ENCODE measurements around the gene EP400.

The EP400 gene

DNA sequence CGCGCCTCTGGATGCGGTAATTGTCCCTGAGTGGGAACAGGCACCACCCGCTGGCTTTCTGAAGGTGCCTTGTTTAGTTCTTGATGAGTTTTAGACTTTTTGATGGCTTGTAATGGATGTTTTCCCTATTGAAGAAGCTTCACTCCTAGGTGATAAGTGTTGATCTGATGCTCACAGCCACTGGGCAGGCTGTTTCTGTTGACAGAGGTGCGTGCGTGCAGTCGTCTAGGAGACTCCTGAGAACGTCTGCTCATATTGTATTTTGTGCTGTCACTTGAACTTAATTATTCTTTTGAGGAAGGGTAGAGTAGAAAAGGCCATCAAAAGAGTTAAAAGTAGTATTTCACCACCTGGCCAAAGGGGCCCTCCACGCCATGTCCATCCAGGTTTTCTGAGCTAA is 70.5 kb downstream of the EP400 start:
- DNase-seq = no peak

DNA sequence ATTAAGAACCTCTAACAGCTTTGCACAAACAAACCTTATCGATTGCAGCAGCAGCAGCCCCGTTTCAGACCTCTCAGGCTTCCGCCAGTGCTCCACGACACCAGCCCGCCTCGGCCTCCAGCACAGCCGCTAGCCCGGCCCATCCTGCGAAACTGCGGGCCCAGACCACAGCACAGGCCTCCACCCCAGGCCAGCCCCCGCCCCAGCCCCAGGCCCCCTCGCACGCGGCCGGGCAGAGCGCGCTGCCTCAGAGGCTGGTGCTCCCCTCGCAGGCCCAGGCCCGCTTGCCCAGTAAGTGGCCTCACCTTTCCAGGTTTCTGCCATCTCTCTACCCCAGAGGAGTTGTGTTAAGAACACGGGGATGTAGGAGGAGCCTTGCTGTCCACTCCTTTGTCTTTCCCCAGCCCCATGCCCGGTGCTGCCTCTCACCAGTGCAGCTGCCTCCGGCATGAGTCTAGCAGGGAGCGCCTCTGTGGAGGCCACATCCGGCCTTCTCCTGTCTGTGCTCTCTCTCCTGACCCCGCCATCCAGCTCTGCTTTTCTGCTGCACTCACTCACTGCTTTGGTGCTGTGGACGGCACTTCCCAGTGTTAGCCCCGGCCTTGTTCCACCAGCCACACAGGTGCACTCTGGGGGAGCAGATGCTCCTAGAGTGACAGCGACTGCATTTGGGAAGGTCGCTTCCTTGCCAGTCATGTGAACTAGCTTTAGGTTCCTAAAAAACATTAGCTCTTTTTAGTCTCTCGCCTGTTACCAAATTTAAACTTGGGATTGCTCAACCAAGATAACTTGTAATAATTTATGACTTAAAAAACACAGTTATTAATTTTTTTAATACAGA is 71.5 kb downstream of the EP400 start:
- no peak for DNase-seq

DNA sequence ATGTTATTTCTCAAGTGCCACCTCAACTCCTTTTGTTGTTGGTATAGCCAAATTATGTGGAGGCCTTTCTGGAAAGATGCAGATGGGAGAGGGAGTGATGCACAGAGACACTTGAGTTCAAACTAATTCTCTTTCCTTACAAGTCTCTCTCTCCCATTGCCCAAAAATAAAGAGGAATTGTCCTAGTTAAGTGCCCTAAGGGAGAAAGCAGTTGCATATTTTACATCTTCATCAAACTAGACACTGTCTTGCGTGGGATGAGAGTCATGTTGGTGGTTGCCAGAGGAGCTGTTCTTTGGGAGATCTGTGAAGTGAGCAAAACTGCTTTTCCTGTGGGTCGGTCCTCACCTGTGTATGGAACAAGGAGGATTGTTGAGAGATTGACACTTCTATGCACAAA is 72.2 kb downstream of the EP400 start:
- DNase-seq = no peak

DNA sequence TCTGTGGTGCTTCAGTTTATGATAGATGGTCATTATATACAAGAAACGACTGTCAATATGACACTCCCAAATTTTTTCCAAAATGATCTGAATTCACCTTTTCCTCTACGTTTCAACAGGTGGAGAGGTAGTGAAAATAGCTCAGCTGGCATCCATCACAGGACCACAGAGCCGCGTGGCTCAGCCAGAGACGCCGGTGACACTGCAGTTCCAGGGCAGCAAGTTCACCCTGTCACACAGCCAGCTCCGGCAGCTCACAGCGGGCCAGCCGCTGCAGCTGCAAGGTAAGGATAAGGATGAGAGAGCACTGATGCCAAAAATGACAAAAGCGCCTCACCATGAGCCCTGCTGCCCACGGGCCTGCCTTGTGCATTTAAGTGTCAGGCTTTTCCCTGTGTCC is 73.9 kb downstream of the EP400 start:
- no peak for DNase-seq

DNA sequence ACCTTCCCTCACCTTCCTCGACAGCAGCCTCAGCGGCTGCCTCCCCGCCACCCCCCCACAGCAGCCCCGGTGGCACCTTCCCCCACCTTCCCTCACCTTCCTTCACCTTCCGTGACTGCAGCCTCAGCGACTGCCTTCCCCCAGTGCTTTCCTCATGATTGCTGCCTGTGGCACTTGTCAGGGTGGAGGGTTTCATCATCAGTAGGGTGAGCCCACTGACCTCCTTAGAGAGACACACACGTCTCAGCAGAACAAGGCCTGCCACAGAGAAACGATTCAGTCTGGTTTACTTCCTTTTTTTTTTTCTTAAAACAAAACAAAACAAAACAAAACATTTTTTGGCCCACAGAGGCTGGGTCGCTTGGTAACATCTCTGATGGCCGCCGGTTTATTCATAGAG is 75.0 kb downstream of the EP400 start:
- no peak for DNase-seq

DNA sequence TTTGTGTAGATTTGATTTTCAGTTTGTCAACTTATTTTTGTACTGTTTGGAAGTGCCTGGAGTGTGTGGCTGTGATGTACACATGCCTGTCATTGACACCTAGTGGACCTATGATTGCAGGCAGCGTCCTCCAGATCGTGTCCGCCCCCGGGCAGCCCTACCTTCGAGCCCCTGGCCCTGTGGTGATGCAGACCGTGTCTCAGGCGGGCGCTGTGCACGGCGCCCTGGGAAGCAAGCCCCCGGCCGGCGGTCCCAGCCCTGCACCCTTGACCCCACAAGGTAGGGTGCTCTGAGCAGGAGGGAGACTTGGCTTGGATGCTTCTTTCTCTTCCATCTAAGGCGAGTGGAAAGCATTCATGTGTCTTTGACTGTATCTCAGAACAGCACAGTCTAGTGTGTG is 75.8 kb downstream of the EP400 start:
- no peak for DNase-seq

DNA sequence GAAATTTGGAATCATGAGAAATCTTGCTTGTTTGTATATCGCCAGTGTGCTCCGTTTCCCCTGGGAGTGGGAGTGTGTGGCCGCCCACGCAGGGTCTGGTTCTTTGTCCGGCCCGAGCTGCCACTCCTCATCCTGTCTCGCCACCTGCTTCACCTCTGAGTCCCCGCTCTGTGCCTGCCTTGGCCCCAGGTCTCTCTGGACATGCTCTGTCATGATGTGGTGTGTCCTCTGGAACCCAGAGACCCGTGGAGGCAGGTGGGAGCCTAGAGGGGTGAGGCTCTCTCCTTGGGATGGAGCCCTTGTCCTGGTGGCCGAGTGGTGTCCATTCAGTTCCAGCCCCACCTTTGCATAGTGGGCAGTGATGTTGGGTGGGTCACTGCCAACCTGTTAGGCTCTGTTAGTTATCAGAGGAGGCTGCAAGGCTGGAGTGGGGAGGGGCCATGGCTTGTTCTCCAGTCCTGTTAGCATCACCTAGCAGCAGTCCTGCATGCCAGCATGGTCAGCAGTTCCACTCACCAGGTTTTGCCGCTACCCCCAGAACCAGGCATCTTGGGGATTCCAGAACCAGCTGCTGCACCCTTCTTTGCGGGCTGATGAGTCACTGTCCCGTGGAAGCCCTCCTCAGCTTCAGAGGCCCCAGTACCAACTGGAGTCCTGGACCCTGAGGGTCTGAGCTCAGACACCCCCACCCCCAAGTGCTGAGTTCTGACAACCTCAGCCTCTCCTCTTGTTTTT is 76.5 kb downstream of the EP400 start:
- no peak for DNase-seq

DNA sequence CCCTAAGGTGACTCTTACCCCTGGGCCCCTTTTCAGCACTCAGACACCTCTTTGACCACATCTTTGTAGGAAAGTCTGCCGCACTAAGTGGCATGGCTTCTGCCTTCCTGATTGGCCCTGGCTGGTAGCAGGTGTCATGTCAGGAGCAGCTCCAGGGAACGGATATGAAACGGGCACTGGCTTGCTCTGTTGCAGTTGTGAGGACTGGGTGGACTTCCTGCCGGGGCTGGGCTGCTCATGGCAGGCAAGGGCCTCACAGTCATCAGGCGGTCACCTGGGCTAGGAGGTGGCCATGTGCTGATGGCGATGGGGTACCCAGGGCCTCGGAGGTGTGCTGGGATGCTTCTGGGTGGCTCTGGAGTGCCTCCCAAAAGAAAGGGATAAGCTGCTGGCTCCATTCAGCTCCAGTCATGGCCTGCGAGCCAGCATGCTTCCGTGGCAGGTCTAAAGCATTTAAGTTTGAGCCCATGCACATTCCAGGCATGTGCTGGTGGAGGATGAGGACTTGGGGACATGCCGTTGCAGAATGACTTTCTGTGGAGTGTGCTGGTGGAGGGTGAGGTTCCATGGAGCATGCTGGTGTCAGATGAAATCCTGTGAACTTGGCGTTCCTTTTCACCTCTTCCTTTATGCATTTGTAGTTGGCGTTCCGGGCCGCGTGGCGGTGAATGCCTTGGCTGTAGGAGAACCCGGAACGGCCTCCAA is 77.2 kb downstream of the EP400 start:
- DNase-seq = no peak

DNA sequence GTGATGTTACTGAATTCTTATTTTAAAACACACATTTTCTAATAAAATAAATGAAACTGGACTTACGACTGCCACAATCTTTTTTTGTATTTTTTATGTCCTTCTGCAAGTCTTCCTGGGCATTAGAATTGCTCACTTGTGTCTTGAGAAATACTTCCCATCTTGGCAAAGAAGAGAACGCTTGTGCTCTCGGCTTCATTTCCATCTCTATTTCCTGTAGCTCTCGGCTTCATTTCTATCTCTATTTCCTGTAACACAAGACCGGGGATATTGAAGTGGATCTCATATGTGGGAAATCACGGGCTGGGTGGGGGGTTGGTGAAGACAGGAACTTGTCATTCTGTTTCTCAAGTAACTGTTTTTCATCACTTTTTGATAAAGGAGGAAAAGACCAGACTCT is 77.9 kb downstream of the EP400 start:
- DNase-seq = no peak

DNA sequence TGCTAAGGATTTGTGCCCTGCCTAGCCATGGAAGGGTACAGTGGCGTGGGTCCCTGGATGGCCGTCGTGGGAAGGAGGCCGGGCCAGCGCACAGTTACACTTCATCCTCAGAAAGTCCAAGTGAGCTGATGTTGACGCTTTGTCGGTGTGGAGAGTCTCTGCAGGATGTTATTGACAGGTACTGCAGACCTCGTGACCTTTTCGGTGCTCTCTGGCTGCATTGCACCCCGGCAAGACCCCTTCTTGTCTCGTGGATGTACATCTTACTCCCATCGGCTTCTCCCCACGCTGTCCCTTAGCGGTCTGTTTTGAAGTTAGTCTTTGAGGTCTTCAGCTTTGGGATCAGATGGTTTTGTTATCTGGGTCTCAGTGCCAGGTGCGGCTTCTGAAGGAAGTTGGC is 78.4 kb downstream of the EP400 start:
- DNase-seq = no peak

DNA sequence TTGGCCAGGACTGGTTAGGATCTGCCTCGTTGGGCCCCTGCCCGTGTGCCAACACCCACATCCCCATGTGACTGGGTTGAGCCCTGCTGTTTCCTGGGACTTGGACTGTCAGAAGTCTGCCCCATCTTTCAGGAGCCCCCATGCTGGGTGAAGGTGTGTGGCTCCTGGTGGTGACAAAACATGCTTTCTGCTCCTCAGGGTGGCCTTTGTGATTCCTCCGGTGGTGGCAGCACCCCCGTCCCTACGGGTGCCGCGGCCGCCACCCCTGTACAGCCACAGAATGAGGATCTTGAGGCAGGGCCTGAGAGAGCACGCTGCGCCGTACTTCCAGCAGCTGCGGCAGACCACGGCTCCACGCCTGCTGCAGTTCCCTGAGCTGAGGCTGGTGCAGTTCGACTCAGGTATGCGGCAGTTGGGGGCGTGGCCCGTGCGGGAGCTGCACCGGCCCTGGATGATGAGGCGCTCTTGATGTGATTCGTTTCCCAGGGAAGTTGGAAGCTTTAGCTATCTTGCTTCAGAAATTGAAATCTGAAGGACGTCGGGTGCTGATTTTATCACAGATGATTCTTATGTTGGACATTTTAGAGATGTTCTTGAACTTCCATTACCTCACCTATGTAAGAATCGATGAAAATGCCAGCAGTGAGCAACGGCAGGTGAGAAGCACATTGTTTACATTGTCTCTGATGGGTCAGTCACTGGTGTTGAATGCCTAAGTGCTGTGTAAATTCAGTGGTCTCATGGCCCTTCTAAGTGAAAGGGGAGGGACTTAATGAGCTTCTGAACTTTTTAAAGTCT is 80.0 kb downstream of the EP400 start:
- DNase-seq = no peak

DNA sequence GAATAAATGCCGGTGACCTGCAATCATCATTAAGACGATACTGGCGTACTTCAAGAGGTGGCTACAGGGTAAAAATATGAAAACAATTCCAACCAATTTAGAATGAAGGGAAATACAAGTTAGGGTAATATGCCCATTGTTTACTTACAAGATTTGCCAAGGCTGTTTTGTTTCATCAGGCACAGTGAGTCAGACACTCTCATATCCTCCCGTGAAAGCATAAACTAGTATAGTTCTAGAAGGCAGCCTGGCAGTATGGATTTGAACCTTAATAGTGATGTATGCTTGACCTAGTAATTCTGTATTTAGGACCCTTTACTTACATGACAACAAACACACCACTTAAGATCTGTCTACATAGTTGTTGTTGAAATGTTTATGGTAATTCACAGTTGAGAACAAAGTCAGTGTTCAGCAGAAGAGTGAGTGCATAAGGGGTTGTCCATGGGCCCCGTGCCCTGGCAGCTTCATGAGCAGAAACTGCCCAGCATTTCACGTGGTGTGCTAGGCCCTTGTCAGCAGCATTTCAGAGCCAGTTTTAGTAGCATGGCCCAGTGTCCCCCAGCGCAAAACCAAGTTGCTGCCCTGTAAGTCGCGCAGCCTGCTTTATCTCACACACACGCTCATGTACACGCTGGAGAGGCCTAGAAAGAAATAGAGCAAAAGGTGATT is 80.8 kb downstream of the EP400 start:
- DNase-seq = no peak

DNA sequence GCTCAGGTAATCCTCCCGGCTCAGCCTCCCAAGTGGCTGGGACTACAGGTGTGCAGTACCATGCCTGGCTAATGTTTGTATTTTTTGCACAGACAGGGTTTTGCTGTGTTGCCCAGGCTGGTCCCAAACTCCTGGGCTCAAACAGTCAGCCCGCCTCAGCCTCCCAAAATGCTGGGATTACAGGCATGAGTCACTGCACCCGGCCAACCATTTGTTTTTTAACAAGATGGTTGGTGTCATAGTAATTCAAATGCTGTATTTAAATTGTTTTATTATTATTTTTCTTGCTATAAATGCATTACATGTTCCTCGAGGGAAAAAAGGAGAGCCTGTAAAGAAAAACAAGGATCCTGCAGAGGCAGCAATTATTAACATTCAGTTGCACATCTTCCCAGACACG is 83.9 kb downstream of the EP400 start:
- DNase-seq = no peak

DNA sequence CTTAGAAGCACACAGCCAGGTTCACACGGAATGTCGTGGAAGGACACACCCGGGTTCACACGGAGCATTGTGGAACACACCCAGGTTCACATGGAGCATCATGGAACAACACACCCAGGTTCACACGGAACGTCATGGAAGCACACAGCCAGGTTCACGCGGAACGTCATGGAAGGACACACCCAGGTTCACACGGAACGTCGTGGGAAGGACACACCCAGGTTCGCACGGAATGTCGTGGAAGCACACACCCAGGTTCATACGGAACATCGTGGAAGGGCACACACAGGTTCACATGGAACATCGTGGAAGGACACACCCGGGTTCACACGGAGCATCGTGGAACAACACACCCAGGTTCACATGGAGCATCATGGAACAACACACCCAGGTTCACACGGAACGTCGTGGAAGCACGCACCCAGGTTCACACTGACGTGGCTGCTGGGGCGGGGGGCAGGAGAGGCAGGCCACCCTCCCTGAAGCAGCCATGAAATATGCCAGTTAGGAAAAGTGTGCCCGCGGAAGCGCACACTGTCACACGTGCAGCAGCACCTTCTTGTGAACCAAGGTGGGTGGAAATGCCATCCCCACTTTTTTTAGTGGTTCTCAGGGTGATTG is 86.4 kb downstream of the EP400 start:
- DNase-seq = no peak

DNA sequence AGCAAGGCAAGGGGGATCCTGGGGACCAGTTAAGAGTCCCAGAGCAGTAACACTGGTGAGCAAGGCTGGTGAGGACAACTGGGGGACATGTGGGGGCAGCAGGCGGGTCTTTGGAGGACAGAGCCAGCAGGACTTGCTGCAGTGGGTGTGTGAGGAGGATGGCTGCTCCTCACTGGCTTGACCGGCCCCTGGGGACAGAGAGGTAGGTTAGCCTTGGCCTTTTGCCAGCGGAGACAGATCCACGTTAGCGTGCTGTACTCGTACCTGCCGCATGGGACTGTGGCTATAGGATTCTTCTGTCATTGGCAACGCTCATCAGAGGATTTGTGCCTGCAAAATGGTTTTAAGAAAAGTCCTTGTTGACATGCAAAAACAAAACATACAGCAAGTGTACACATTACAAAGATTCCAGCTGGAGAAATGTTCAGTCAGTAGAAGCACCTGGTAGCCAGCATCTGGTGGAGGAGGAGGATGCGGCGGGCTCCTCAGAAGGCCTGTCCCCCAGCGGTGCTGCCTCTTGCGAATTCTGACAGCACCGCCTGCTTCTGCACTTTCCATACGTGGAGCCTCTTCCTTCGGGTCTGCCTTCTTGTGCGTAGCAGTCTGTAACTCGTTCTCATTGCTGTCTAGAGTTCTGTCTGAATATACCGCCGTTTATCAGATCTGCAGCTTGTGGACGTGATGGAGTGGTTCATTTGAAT is 91.3 kb downstream of the EP400 start:
- DNase-seq = no peak

DNA sequence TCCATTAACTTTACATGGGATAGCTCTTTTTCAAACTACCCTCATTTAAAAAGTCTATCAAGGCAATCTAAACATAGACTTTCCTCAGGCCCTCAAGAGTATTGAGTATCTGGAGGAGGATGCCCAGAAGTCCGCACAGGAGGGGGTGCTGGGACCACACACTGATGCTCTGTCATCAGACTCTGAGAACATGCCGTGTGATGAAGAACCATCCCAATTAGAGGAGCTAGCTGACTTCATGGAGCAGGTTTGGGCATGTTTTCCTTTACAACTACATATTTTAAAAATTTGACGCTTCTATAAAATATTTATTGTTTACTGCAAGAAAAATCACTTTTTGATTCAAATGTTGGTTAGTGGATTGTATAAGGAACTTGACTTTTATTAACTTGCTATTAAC is 93.5 kb downstream of the EP400 start:
- DNase-seq = no peak

DNA sequence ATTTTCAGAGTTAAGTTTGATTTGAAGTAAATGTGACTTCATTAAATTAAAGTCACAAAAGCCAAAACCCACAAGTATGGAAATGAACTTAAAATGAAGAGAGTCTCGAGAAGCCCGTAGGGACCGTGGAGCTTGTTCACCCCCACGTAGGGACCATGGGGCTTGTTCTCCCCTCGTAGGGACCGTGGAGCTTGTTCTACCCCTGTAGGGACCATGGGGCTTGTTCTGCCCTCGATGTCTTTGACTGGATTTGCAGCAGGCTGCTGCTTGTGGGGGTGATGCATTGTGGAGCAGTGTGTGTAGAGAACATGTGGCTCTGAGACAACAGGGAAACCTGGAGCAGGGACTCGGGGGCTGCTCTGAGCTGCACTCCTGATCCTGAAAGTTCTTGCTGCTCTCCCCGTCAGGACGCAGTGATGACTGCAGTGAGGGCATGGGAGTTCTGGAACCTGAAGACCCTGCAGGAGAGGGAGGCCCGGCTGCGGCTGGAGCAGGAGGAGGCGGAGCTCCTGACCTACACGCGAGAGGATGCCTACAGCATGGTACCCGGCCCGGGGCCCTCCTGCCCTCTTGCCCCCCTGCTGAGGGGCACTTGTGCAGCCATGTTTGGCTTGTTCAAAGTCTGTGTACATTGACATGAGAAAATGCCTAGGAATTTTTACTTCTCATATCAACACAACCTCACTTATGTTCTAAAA is 94.2 kb downstream of the EP400 start:
- no peak for DNase-seq

DNA sequence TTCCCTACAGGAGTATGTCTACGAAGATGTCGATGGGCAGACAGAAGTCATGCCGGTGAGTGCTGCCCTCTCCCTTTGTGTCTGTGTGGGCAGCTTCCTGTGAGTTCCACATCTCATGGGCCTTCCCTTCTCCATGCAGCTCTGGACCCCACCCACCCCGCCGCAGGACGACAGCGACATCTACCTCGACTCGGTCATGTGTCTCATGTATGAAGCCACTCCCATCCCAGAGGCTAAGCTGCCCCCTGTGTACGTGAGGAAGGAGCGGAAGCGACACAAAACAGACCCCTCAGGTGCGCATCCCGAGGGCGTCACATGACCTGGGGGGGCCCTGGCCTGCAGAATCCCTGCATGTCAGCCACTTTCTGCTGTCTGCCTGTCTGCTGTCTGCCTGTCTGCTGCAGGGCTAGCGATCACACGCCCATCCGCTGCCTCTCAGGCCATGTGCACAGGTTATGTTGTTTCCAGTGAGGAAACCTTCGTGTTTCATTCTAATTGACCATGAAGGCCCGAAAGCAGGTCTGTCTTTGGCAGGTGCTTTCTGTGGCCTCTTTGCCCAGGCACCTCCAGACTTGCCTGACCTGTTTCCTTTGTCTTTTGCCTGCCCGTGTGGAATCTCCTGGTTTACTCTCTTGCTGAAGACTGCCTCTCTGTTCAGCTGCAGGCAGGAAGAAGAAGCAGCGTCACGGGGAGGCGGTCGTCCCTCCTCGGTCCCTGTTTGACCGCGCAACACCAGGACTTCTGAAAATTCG is 95.1 kb downstream of the EP400 start:
- DNase-seq = no peak

DNA sequence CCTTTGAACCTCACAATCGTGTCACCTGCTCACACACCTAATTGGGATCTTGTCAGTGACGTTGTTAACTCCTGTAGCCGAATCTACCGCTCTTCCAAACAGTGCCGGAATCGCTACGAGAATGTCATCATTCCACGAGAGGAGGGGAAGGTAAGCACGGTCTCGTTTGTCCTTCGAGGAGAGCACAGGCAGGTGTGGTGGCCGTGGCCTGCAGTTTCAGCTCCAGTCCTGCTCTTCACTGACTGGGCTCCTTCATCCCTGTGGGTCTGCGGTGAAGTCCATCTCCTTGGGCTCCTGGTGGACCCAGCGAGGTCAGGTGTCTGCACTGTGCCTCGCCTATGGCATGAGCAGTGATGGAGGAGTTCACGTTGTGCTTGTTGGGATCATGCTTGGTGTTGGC is 96.0 kb downstream of the EP400 start:
- no peak for DNase-seq

DNA sequence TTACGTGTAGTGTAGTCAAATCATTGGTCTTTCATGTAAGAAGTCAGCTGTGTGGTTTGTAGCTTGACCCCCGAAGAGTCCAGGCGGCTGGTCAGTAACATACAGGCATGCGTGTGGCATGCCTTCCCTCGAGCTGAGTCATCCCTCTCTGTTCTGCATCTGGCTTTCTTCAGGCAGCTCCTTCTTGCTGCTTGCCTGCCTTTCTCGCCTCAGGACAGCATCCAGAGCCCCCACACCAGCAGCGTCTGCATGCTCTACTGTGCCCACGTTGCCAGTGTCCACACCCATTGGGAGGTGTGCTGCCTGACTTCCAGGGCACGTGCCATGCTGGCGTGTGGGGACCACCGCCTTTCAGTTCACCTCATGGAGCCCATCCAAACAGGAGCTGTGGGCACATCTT is 96.8 kb downstream of the EP400 start:
- no peak for DNase-seq

Measured in T-helper 1 cell (primary cell).